K562 (cell line): Measurements from ENCODE around the gene RPL27. TPM values are rescaled to one million over a fixed set of nuclear protein-coding genes. Genes with fewer than 3 reads are reported as not detected.

Experiments used
- CBX5 ChIP-seq: IDR thresholded peaks from 2 replicates; pipeline ENCODE4 v1.6.1; 2014; ENCODE audit warnings: low read depth, borderline replicate concordance
- FOXA1 ChIP-seq: fragments of 450-650 bp; IDR thresholded peaks from 2 replicates; pipeline ENCODE4 v1.6.1; 2016; ENCODE audit warnings: mild to moderate bottlenecking, borderline replicate concordance
- FOXK1 ChIP-seq: sonication (generic); formaldehyde crosslinking; IDR thresholded peaks from 2 replicates; pipeline ENCODE4 v1.8.0; 2022; ENCODE audit warnings: missing genetic modification reagents, mild to moderate bottlenecking, borderline replicate concordance
- JUNB ChIP-seq: fragments of 450-650 bp; formaldehyde crosslinking; conservative IDR thresholded peaks from 2 replicates; pipeline ENCODE4 v1.4.0; 2020; ENCODE audit warnings: mild to moderate bottlenecking
- KDM1A ChIP-seq, 2 experiments: fragments of 450-650 bp; IDR thresholded peaks; 2 replicates each; pipeline ENCODE4 v1.6.1; 2016; ENCODE audit warnings: mild to moderate bottlenecking in 2 of 2
- KDM4B ChIP-seq, 2 experiments: fragments of 450-650 bp in 1 of 2; sonication (generic) in 1 of 2; IDR thresholded peaks; 2 replicates each; pipeline ENCODE4 v1.6.1; 2016 to 2017; ENCODE audit warnings: borderline replicate concordance in 2 of 2, antibody characterized with exemption in 1 of 2, low read depth in 1 of 2, mild to moderate bottlenecking in 1 of 2
- NKRF ChIP-seq: fragments of 450-650 bp; IDR thresholded peaks from 2 replicates; pipeline ENCODE4 v1.6.1; 2016; ENCODE audit warnings: borderline replicate concordance
- PRDM10 ChIP-seq: fragments of 450-650 bp; IDR thresholded peaks from 2 replicates; pipeline ENCODE4 v1.6.1; 2018; ENCODE audit not compliant: partially characterized antibody
- SOX6 ChIP-seq: fragments of 450-650 bp; IDR thresholded peaks from 2 replicates; pipeline ENCODE4 v1.6.1; 2014; ENCODE audit warnings: mild to moderate bottlenecking
- SP2 ChIP-seq: IDR thresholded peaks from 2 replicates; pipeline ENCODE4 v1.6.1; 2011; ENCODE audit warnings: mild to moderate bottlenecking, low read depth, low read length, moderate library complexity; ENCODE audit not compliant: poor library complexity, severe bottlenecking; ENCODE audit errors: extremely low read depth
- TEAD2 ChIP-seq: fragments of 450-650 bp; IDR thresholded peaks from 2 replicates; pipeline ENCODE4 v1.6.1; 2016; ENCODE audit warnings: missing genetic modification characterization, control low read depth, missing compliant biosample characterization
- TFE3 ChIP-seq: fragments of 450-650 bp; formaldehyde crosslinking; IDR thresholded peaks from 2 replicates; pipeline ENCODE4 v1.4.0; 2020; ENCODE audit warnings: mild to moderate bottlenecking, mixed read lengths
- ZFPM2 ChIP-seq: fragments of 250-450 bp; sonication (Bioruptor Pico); IDR thresholded peaks from 2 replicates; pipeline ENCODE4 v1.5.1; 2022; ENCODE audit warnings: mild to moderate bottlenecking
- ZNF263 ChIP-seq: sonication (generic); formaldehyde crosslinking; IDR thresholded peaks from 2 replicates; pipeline ENCODE4 v1.8.0; 2022; ENCODE audit warnings: mild to moderate bottlenecking, missing genetic modification reagents, borderline replicate concordance
- polyA plus RNA-seq, 8 experiments: library from polyadenylated mRNA; depleted of rRNA in 4 of 8; stranded (reverse) in 5 of 8; unstranded in 3 of 8; fragments of >200 nt; fragmentation: Nextera tagmentation in 2 of 8; fragmentation: Illumina TruSeq in 1 of 8; extraction: Ambion mirVana in 2 of 8; extraction: Trizol in 1 of 8; gene quantifications; 2 replicates each; pipeline versions ENCODE4 v1.2.1 to v1.2.3, GENCODE V29; 2011 to 2014; ENCODE audit warnings: inconsistent platforms in 1 of 8, missing spikeins in 1 of 8
- total RNA-seq, 7 experiments: library from RNA; depleted of rRNA in 6 of 7; stranded (reverse); fragments of >200 nt in 6 of 7; fragmentation: Illumina TruSeq in 2 of 7; extraction: Trizol in 2 of 7; gene quantifications; 2 replicates each; pipeline versions ENCODE4 v1.2.1 to v1.2.3, GENCODE V29; 2011 to 2021; ENCODE audit warnings: low replicate concordance in 1 of 7

The RPL27 gene
- total and polyA plus RNA-seq, 9 of the 15 experiments (the other 6 are each of a cell fraction or from before 2014, with no cell fraction given) = 1,539 to 6,155 (median 3,710) TPM

- TF ChIP-seq KDM4B (IDR thresholded peaks at IDR 0.05; ENCODE audit: borderline replicate concordance in 2 of 2, low read depth in 1 of 2) (0 out of 4 replicates have a peak, but pooled peaks of 1 of the 2 experiments have one; percentile 19), PRDM10 (peak; percentile 59), CBX5 (no peak), ZFPM2 (no peak), ZNF263 (0 out of 2 replicates have a peak, but pooled peaks have one; percentile 18), TFE3 (CRISPR knock-in tag) (no peak), SP2 (no peak), FOXK1 (CRISPR knock-in tag) (no peak), FOXA1 (no peak), TEAD2 (tag) (no peak), KDM1A (IDR thresholded peaks at IDR 0.05) (peak in 1 of 2 experiments; percentile 55; a peak in 1 of 4 replicates), NKRF (0 out of 2 replicates have a peak, but pooled peaks have one; percentile 14), SOX6 (0 out of 2 replicates have a peak, but pooled peaks have one; percentile 52), JUNB (CRISPR knock-in tag) (0 out of 2 replicates have a peak, but pooled peaks have one; percentile 15)
Observed at GRCh38 chr17:43006639-43007551, 8.7 kb downstream of the RPL27 start, which contains the start of gene IFI35 (continued).
